GM12891 (cell line): ENCODE measurements around the gene YOD1.

ENCODE experiments used
- PAX5 ChIP-seq: IDR thresholded peaks from 2 replicates; pipeline ENCODE4 v1.6.1; 2011; ENCODE audit warnings: low read length, moderate library complexity, mild to moderate bottlenecking; ENCODE audit not compliant: insufficient read depth, severe bottlenecking
- POLR2A ChIP-seq: IDR thresholded peaks from 2 replicates; pipeline ENCODE4 v1.6.1; 2011; ENCODE audit warnings: low read depth, low read length, control low read depth
- POLR2AphosphoS5 ChIP-seq: IDR thresholded peaks from 2 replicates; pipeline ENCODE4 v1.6.1; 2011; ENCODE audit warnings: low read depth, low read length, control low read depth
- SPI1 ChIP-seq: IDR thresholded peaks from 2 replicates; pipeline ENCODE4 v1.6.1; 2011; ENCODE audit warnings: low read depth, low read length, control low read depth
- TAF1 ChIP-seq: IDR thresholded peaks from 2 replicates; pipeline ENCODE4 v1.6.1; 2011; ENCODE audit warnings: low read depth, low read length, control low read depth

DNA sequence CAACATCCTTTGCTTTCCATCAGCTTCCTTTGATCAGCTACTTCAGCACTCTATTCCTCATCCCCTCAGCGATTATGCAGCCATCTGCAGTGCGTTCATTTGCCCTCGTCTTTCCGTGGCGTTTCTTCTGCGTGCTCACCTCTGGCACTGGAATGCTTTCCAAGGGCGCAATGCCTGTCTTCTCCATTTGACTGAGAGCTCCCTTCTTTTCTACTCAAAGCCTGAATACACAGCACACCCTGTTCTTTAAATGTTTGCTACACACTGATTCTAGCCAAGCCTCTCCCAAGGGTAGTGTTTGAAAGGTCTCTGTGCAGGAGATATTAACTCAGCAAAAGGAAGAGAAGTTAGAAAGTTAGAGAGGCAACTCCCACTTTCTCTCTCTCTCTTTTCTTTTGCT is 41.1 kb downstream of the YOD1 start:
- no peak for TF ChIP-seq POLR2A
- no peak for TF ChIP-seq PAX5
- no peak for TF ChIP-seq POLR2AphosphoS5
- no peak for TF ChIP-seq TAF1
- no peak for TF ChIP-seq SPI1
